GM12891 (cell line): ENCODE measurements around the gene IKZF1.

Source experiments
- PAX5 ChIP-seq: IDR thresholded peaks from 2 replicates; pipeline ENCODE4 v1.6.1; 2011; ENCODE audit warnings: low read length, moderate library complexity, mild to moderate bottlenecking; ENCODE audit not compliant: insufficient read depth, severe bottlenecking
- POLR2A ChIP-seq: IDR thresholded peaks from 2 replicates; pipeline ENCODE4 v1.6.1; 2011; ENCODE audit warnings: low read depth, low read length, control low read depth
- POLR2AphosphoS5 ChIP-seq: IDR thresholded peaks from 2 replicates; pipeline ENCODE4 v1.6.1; 2011; ENCODE audit warnings: low read depth, low read length, control low read depth
- POU2F2 ChIP-seq: IDR thresholded peaks from 2 replicates; pipeline ENCODE4 v1.6.1; 2011; ENCODE audit warnings: low read depth, mild to moderate bottlenecking, control low read depth, low read length, moderate library complexity
- SPI1 ChIP-seq: IDR thresholded peaks from 2 replicates; pipeline ENCODE4 v1.6.1; 2011; ENCODE audit warnings: low read depth, low read length, control low read depth
- TAF1 ChIP-seq: IDR thresholded peaks from 2 replicates; pipeline ENCODE4 v1.6.1; 2011; ENCODE audit warnings: low read depth, low read length, control low read depth

- TF ChIP-seq POLR2A (no peak), POLR2AphosphoS5 (no peak), TAF1 (no peak), PAX5 (no peak), POU2F2 (no peak), SPI1 (no peak)
Observed at GRCh38 chr7:50393076-50393475, 88.6 kb downstream of the IKZF1 start.
